AG04450 (cell line): ENCODE data around the gene PHEX. TPM values are rescaled to one million over a fixed set of nuclear protein-coding genes. Genes with fewer than 3 reads are reported as not detected.

ENCODE experiments used
- CTCF ChIA-PET: fragments of 300-600, 350-600 bp; formaldehyde crosslinking; extraction: SDS; loops from one replicate; lab custom pipeline; 2022; ENCODE audit warnings: antibody characterized with exemption, inconsistent platforms; lab: Charles Lee
- POLR2A ChIA-PET: fragments of 350-600 bp; formaldehyde crosslinking; extraction: SDS; loops from one replicate; lab custom pipeline; 2021; ENCODE audit warnings: antibody characterized with exemption, inconsistent platforms; lab: Yijun Ruan, JAX
- DNase-seq: peaks from one replicate; pipeline ENCODE4 v3.0.0-alpha.2; 2011; ENCODE audit warnings: low read depth, low spot score
- H3K27ac ChIP-seq: one replicate; pipeline ENCODE4 v1.5.1; 2012; ENCODE audit warnings: low read depth, low read length, control low read depth
- H3K27me3 ChIP-seq: one replicate; pipeline ENCODE4 v1.6.0; 2012; ENCODE audit warnings: low read length; ENCODE audit not compliant: control insufficient read depth, insufficient read depth
- H3K4me3 ChIP-seq: 2 replicates; pipeline ENCODE4 v1.5.1; 2011; ENCODE audit warnings: mild to moderate bottlenecking, low read depth, low read length, control low read depth
- H3K9me3 ChIP-seq: 2 replicates; pipeline ENCODE4 v1.5.1; 2012; ENCODE audit warnings: low read length; ENCODE audit not compliant: control insufficient read depth, insufficient read depth
- polyA plus RNA-seq: library from polyadenylated mRNA; depleted of rRNA; stranded (reverse); fragments of >200 nt; gene quantifications from 2 replicates; pipeline ENCODE4 v1.2.3, GENCODE V29; 2011
- TF ChIP-seq, protein P1 (sequence below): IDR thresholded peaks from 2 replicates; pipeline ENCODE4 v1.5.1; 2011; ENCODE audit warnings: low read depth, low read length, control low read depth, inconsistent platforms

Gene PHEX
- polyA plus RNA-seq, 1 experiment: 0.40 TPM

GRCh38 chrX:22124098-22124497 is 92.0 kb downstream of the PHEX start:
- ChIA-PET POLR2A (no interaction called here), CTCF (interaction anchor here (2.1 to 2.8 kb wide), 2 partner anchors 11 to 138 kb away, joined by 7 to 9 read pairs; no protein-coding TSS in a partner anchor)
- DNase-seq: no peak
- H3K27me3 ChIP-seq: no peaks in the 10 kb centered on the region
- no peak overlapping the region for H3K27ac ChIP-seq
- H3K4me3 ChIP-seq: no peak overlapping the region
- H3K9me3 ChIP-seq: no peaks in the 10 kb centered on the region; the same call in 1 of the 2 replicates
- TF ChIP-seq, protein P1, sequence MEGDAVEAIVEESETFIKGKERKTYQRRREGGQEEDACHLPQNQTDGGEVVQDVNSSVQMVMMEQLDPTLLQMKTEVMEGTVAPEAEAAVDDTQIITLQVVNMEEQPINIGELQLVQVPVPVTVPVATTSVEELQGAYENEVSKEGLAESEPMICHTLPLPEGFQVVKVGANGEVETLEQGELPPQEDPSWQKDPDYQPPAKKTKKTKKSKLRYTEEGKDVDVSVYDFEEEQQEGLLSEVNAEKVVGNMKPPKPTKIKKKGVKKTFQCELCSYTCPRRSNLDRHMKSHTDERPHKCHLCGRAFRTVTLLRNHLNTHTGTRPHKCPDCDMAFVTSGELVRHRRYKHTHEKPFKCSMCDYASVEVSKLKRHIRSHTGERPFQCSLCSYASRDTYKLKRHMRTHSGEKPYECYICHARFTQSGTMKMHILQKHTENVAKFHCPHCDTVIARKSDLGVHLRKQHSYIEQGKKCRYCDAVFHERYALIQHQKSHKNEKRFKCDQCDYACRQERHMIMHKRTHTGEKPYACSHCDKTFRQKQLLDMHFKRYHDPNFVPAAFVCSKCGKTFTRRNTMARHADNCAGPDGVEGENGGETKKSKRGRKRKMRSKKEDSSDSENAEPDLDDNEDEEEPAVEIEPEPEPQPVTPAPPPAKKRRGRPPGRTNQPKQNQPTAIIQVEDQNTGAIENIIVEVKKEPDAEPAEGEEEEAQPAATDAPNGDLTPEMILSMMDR: no peak

GRCh38 chrX:22125481-22125880 is 93.4 kb downstream of the PHEX start:
- DNase-seq: no peak
- POLR2A ChIA-PET: no interaction called here
- Histone ChIP-seq H3K27ac (no peak overlapping the region), H3K27me3 (no peaks in the 10 kb centered on the region), H3K4me3 (no peak overlapping the region), H3K9me3 (no peaks in the 10 kb centered on the region; the same call in 1 of the 2 replicates)
- TF ChIP-seq, protein P1: no peak
- CTCF ChIA-PET: interaction anchor here (0.5 kb wide), 1 partner anchor 783 kb away, joined by 3 read pairs; no protein-coding TSS in a partner anchor

- CTCF ChIA-PET: no interaction called here
Observed at GRCh38 chrX:22126327-22126726, 94.2 kb downstream of the PHEX start.

DNA sequence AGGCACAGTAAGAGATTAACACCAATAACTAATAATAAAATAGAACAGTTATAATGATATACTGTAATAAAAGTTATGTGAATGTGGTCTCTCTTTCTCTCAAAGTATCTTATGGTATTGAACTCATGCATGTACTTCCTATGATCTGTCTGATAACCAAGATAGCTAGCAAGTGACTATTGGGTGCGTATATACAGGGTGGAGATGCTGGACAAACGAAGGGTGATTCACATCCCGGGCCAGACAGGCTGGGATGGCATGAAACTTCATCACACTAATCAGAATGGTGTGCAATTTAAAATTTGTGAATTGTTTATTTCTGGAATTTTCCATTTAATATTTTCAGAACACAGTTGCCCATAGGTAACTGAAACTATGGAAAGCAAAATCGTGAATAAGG is 96.8 kb downstream of the PHEX start:
- DNase-seq: no peak
- CTCF ChIA-PET: no interaction called here
- Histone ChIP-seq H3K27ac (no peak overlapping the region), H3K9me3 (no peaks in the 10 kb centered on the region), H3K27me3 (no peaks in the 10 kb centered on the region), H3K4me3 (no peak overlapping the region)
- POLR2A ChIA-PET: no interaction called here
- TF ChIP-seq, protein P1: no peak

More at GRCh38 chrX:22126327-22126726, 94.2 kb downstream of the PHEX start:
- TF ChIP-seq, protein P1: no peak
- H3K9me3 ChIP-seq: no peaks in the 10 kb centered on the region; the same call in 1 of the 2 replicates
- DNase-seq: no peak
- no peak overlapping the region for H3K27ac ChIP-seq
- no peak overlapping the region for H3K4me3 ChIP-seq
- POLR2A ChIA-PET: no interaction called here
- H3K27me3 ChIP-seq: no peaks in the 10 kb centered on the region

DNA sequence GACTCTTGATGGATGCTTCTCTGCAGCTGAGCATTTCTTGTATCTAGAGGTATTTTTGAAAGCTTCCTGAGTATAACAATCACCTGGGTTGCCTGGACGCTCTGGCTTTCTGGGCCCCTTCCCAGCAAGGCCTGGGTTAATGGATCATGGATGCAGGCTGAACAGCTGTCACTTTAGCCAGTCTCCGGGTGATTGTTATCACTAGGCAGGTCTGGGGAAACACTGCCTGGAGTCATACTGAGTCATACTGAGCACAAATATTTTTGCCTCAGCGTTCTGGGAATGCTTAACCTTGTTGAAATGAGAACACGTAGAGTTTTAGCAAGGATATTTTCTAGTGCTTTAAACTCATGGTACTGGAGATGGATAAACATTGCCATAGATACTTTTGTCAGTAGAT is 102.6 kb downstream of the PHEX start:
- H3K4me3 ChIP-seq: no peak overlapping the region
- ChIA-PET POLR2A (interaction anchor here (1.1 to 1.6 kb wide), 2 partner anchors 74 to 189 kb away, joined by 4 read pairs; no protein-coding TSS in a partner anchor), CTCF (interaction anchor here (1.0 to 4.1 kb wide), 5 partner anchors 11 to 1768 kb away, joined by 3 to 35 read pairs (median 4); no protein-coding TSS in a partner anchor)
- no peaks in the 10 kb centered on the region for H3K27me3 ChIP-seq
- TF ChIP-seq, protein P1: no peak
- H3K9me3 ChIP-seq: no peaks in the 10 kb centered on the region
- peak overlapping the region; percentile 71 for H3K27ac ChIP-seq
- DNase-seq: peak; percentile 49
